ENCODE measurements around the gene VMP1.

DNA sequence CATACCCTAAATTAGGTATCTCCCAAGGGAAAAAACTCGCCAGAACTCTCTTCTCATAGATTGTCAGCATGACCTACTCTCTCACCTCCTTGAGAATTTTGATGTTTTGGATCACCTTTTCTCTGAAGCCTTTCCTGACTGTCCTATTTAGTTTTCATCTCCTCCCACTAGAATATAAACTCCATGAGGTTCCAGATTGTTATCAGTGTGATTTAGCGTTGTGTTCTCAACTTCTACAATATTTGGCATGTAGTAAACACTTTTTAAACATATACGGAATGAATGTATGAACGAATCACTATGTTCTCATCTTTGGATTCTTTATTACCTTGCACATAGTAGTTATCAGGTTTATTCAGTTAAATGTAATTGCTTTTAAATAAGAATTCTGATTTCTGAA, 88.7 kb downstream of the VMP1 start:
- TF ChIP-seq FOXM1 (IDR thresholded peaks at IDR 0.05; ENCODE audit: borderline replicate concordance, low read depth) (no peak), EP300 (IDR thresholded peaks at IDR 0.05; ENCODE audit: borderline replicate concordance) (no peak), NFIC (IDR thresholded peaks at IDR 0.05) (no peak), CREB1 (IDR thresholded peaks at IDR 0.05; ENCODE audit: low read depth) (no peak), YY1 (IDR thresholded peaks at IDR 0.05; ENCODE audit: low read depth) (no peak), RAD21 (IDR thresholded peaks at IDR 0.05; ENCODE audit: low read depth) (no peak), TCF12 (IDR thresholded peaks at IDR 0.05; ENCODE audit: low read depth) (no peak), TEAD4 (IDR thresholded peaks at IDR 0.05) (no peak), TAF1 (IDR thresholded peaks at IDR 0.05; ENCODE audit: low read depth) (no peak)
- TF ChIP-seq, protein P1, sequence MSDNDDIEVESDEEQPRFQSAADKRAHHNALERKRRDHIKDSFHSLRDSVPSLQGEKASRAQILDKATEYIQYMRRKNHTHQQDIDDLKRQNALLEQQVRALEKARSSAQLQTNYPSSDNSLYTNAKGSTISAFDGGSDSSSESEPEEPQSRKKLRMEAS (IDR thresholded peaks at IDR 0.05), result no peak
- TF ChIP-seq, protein P2, sequence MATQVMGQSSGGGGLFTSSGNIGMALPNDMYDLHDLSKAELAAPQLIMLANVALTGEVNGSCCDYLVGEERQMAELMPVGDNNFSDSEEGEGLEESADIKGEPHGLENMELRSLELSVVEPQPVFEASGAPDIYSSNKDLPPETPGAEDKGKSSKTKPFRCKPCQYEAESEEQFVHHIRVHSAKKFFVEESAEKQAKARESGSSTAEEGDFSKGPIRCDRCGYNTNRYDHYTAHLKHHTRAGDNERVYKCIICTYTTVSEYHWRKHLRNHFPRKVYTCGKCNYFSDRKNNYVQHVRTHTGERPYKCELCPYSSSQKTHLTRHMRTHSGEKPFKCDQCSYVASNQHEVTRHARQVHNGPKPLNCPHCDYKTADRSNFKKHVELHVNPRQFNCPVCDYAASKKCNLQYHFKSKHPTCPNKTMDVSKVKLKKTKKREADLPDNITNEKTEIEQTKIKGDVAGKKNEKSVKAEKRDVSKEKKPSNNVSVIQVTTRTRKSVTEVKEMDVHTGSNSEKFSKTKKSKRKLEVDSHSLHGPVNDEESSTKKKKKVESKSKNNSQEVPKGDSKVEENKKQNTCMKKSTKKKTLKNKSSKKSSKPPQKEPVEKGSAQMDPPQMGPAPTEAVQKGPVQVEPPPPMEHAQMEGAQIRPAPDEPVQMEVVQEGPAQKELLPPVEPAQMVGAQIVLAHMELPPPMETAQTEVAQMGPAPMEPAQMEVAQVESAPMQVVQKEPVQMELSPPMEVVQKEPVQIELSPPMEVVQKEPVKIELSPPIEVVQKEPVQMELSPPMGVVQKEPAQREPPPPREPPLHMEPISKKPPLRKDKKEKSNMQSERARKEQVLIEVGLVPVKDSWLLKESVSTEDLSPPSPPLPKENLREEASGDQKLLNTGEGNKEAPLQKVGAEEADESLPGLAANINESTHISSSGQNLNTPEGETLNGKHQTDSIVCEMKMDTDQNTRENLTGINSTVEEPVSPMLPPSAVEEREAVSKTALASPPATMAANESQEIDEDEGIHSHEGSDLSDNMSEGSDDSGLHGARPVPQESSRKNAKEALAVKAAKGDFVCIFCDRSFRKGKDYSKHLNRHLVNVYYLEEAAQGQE (IDR thresholded peaks at IDR 0.05; ENCODE audit: low read depth), result no peak
